ENCODE data around the gene FRMPD2. TPM values are rescaled to one million over a fixed set of nuclear protein-coding genes. Genes with fewer than 3 reads are reported as not detected.

Gene FRMPD2
- total RNA-seq, 1 experiment from 2014 or later, result 0.44 TPM

DNA sequence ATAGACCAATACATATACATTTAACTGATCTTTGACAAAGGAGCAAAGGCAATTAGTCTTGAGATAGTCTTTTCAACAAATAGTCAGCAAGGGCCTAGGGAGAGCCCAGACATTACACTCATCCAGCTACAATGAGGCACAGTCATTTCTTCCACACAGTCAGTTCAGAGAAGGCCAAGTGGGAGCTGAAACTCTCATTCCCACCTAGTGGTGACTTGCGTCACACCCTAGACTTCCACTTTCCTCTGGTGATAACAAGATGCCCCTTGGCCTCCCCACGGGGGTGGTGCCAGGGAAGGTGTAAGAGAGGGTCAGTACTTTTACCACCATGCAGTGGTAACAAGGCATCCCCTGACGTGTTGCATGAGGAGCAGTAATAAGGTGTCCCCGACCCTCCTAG lies 8.0 kb downstream of the FRMPD2 start:
- TF ChIP-seq, protein P1, sequence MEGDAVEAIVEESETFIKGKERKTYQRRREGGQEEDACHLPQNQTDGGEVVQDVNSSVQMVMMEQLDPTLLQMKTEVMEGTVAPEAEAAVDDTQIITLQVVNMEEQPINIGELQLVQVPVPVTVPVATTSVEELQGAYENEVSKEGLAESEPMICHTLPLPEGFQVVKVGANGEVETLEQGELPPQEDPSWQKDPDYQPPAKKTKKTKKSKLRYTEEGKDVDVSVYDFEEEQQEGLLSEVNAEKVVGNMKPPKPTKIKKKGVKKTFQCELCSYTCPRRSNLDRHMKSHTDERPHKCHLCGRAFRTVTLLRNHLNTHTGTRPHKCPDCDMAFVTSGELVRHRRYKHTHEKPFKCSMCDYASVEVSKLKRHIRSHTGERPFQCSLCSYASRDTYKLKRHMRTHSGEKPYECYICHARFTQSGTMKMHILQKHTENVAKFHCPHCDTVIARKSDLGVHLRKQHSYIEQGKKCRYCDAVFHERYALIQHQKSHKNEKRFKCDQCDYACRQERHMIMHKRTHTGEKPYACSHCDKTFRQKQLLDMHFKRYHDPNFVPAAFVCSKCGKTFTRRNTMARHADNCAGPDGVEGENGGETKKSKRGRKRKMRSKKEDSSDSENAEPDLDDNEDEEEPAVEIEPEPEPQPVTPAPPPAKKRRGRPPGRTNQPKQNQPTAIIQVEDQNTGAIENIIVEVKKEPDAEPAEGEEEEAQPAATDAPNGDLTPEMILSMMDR (conservative IDR thresholded peaks at IDR 0.05), result peak; percentile 31; the same call in 2 of the 3 replicates

More for the DNA sequence above, 8.0 kb downstream of the FRMPD2 start:
- H3K4me1 ChIP-seq (ENCODE audit: insufficient read depth, low read length), result no peaks in the 10 kb centered on the region; the same call in 1 of the 2 replicates
- H3K27me3 ChIP-seq (ENCODE audit: insufficient read depth, low read length), result no peaks in the 10 kb centered on the region
- no peaks in the 10 kb centered on the region for H3K79me1 ChIP-seq (ENCODE audit: insufficient read depth, low read depth, low read length, poor library complexity, severe bottlenecking)
- no peak overlapping the region for H4K91ac ChIP-seq (ENCODE audit: insufficient read length, low read depth, low read length)
- H4K8ac ChIP-seq (replicated peaks; ENCODE audit: insufficient read length, low read depth, low read length), result no peak overlapping the region
- H2BK20ac ChIP-seq (ENCODE audit: low read depth, low read length, poor library complexity, severe bottlenecking), result no peak overlapping the region
- no peak overlapping the region for H3K23ac ChIP-seq (ENCODE audit: insufficient read length, low read depth, low read length)
- Mint-ChIP-seq H3K9me3 (peaks cover 0 to 3% of the 10 kb centered on the region in 2 experiments; a peak in 1 of 5 replicates), H3K27ac (no peak overlapping the region), H3K27me3 (ENCODE audit: low read depth) (0 out of 2 replicates have a peak, but pooled peaks cover 2% of the 10 kb centered on the region), H3K4me3 (no peak overlapping the region), H3K4me1 (peaks cover 10 to 12% of the 10 kb centered on the region in 2 experiments), H3K36me3 (ENCODE audit: insufficient read depth in 1 of 3, low read depth in 3 of 3) (no peaks in the 10 kb centered on the region; a peak in 1 of 7 replicates)
- no peak overlapping the region for H2BK5ac ChIP-seq (ENCODE audit: insufficient read length, low read length)
- H2BK120ac ChIP-seq (ENCODE audit: low read depth, low read length, poor library complexity, severe bottlenecking), result no peak overlapping the region
- DNase-seq, result no peak
- no peaks in the 10 kb centered on the region for H3K79me2 ChIP-seq (ENCODE audit: insufficient read depth, low read length)
- H3T11ph ChIP-seq (ENCODE audit: low read length), result no peak overlapping the region
- H3K4ac ChIP-seq (ENCODE audit: low read depth, low read length), result no peak overlapping the region
- WGBS (ENCODE audit: extremely low coverage, insufficient read length, low lambda C conversion rate), result no CpG with 5 or more reads among the region's 4 CpGs
- H4K20me1 ChIP-seq (ENCODE audit: control insufficient read depth, insufficient read depth, insufficient read length), result no peaks in the 10 kb centered on the region
- H2AFZ ChIP-seq (ENCODE audit: low read length), result no peak overlapping the region
- no peak overlapping the region for H2BK15ac ChIP-seq (ENCODE audit: low read depth, low read length)
- H3K27ac ChIP-seq (ENCODE audit: insufficient read length, low read depth, low read length), result no peak overlapping the region
- H2BK12ac ChIP-seq (ENCODE audit: insufficient read length, low read depth, low read length), result no peak overlapping the region
- no peaks in the 10 kb centered on the region for H3K9me3 ChIP-seq (ENCODE audit: control insufficient read depth, low read depth, low read length)
- H3K56ac ChIP-seq (ENCODE audit: insufficient read length, low read depth, low read length), result no peak overlapping the region
- no peak overlapping the region for H3K4me2 ChIP-seq (ENCODE audit: insufficient read depth, insufficient read length, low read length)
- no peak overlapping the region for H3K9ac ChIP-seq (ENCODE audit: extremely low read depth, insufficient read length, low read length)
- no peak overlapping the region for H2AK5ac ChIP-seq (ENCODE audit: insufficient read length, low read length)
- H4K5ac ChIP-seq (ENCODE audit: insufficient read length, low read depth, low read length), result no peak overlapping the region
- H3K18ac ChIP-seq (ENCODE audit: insufficient read length, low read depth, low read length), result no peak overlapping the region
- H3K14ac ChIP-seq (ENCODE audit: insufficient read depth, low read length), result no peak overlapping the region
- no peaks in the 10 kb centered on the region for H3K23me2 ChIP-seq (ENCODE audit: insufficient read length, low read depth, low read length, poor library complexity, severe bottlenecking)

Measured in H9 (cell line).